Upper lobe of left lung (tissue), 4 donors: Measurements from ENCODE around the gene ECE1.

Experiments
- CTCF ChIP-seq, 6 experiments: fragments of 450-650 bp in 4 of 6; fragments of 200-600 bp in 2 of 6; sonication (generic) in 2 of 6; IDR thresholded peaks; one replicate each; pipeline ENCODE4 v1.5.1; 2016 to 2019; ENCODE audit warnings: antibody characterized with exemption in 6 of 6
- POLR2A ChIP-seq, 4 donors: fragments of 450-650 bp; IDR thresholded peaks; one replicate each; pipeline ENCODE4 v1.5.1; 2016 to 2017; ENCODE audit warnings: antibody characterized with exemption in 4 of 4, mild to moderate bottlenecking in 2 of 4

GRCh38 chr1:21338573-21339355 is 48.5 kb upstream of the ECE1 start:
- TF ChIP-seq CTCF (IDR thresholded peaks at IDR 0.05) (no peak), POLR2A (IDR thresholded peaks at IDR 0.05) (no peak)
